ENCODE measurements around the gene FBXL22. TPM values are rescaled to one million over a fixed set of nuclear protein-coding genes. Genes with fewer than 3 reads are reported as not detected.
"Not testable (repeated sequence)": the region's sequence is repeated elsewhere in the genome, so short reads cannot be mapped to it uniquely, and the experiment has no call there.

FBXL22 gene
- total RNA-seq, 1 donor from 2014 or later: 0.63 TPM

DNA sequence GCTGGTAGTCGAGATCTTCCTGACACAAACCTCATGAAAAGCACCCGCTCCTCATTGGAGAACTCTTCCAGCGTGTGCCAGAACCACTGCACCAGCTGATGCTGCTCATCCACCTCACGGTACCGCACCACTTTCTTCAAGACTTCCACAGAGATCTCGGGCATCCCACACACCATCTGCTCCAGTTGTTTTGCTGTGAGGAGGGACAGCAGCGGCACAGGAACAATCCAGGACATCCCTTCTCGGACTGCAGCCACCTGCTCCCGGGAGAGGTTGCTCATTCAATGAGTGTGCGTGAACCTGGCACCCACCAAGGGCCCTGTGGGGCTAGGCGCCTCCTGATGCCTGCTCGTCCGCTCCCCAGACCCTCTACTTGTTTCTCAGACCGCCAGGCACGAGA lies 15.1 kb downstream of the FBXL22 start:
- TF ChIP-seq, protein P1, sequence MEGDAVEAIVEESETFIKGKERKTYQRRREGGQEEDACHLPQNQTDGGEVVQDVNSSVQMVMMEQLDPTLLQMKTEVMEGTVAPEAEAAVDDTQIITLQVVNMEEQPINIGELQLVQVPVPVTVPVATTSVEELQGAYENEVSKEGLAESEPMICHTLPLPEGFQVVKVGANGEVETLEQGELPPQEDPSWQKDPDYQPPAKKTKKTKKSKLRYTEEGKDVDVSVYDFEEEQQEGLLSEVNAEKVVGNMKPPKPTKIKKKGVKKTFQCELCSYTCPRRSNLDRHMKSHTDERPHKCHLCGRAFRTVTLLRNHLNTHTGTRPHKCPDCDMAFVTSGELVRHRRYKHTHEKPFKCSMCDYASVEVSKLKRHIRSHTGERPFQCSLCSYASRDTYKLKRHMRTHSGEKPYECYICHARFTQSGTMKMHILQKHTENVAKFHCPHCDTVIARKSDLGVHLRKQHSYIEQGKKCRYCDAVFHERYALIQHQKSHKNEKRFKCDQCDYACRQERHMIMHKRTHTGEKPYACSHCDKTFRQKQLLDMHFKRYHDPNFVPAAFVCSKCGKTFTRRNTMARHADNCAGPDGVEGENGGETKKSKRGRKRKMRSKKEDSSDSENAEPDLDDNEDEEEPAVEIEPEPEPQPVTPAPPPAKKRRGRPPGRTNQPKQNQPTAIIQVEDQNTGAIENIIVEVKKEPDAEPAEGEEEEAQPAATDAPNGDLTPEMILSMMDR (IDR thresholded peaks at IDR 0.05; ENCODE audit: unreplicated experiment): no peak
- Mint-ChIP-seq H3K27me3 (ENCODE audit: low read depth) (peaks cover 55% of the 10 kb centered on the region), H3K4me3 (no peak overlapping the region), H3K27ac (no peak overlapping the region), H3K9me3 (no peaks in the 10 kb centered on the region), H3K36me3 (peaks cover 49% of the 10 kb centered on the region), H3K4me1 (peaks cover 12% of the 10 kb centered on the region)
- DNase-seq (ENCODE audit: low spot score in 2 of 2, unreplicated experiment in 2 of 2): no peak

DNA sequence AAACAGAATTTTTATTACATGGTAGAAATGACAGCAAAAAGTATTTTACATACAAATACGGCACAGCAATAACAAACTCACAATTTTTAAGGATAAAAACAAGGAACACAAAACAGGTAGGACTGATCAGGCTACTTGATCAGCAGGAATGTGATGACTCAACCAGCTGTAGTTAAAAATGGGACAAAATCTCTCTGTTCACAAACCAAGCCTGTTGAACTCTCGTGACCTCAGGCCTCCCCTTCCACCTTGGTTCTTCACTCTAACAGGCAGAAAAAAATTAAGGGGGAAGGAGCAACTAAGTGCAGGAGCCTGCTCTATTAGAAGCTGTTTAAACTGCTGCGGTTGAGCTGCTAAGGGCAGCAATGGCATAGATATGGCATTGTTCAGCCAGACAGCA lies 18.7 kb downstream of the FBXL22 start:
- TF ChIP-seq, protein P1 (IDR thresholded peaks at IDR 0.05; ENCODE audit: unreplicated experiment): no peak
- Mint-ChIP-seq H3K27ac (peak overlapping the region; percentile 21), H3K9me3 (peaks cover 3% of the 10 kb centered on the region), H3K4me3 (no peak overlapping the region), H3K4me1 (peaks cover 3% of the 10 kb centered on the region), H3K36me3 (peaks cover 51% of the 10 kb centered on the region), H3K27me3 (ENCODE audit: low read depth) (peaks cover 39% of the 10 kb centered on the region)
- DNase-seq (ENCODE audit: low spot score in 2 of 2, unreplicated experiment in 2 of 2): no peak

DNA sequence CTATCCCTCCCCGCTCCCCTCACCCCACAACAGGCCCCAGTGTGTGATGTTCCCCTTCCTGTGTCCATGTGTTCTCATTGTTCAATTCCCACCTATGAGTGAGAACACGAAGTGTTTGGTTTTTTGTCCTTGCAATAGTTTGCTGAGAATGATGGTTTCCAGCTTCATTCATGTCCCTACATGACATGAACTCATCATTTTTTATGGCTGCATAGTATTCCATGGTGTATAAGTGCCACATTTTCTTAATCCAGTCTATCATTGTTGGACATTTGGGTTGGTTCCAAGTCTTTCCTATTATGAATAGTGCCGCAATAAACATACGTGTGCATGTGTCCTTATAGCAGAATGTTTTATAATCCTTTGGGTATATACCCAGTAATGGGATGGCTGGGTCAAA lies 20.0 kb downstream of the FBXL22 start:
- not testable (repeated sequence) for DNase-seq (ENCODE audit: low spot score in 2 of 2, unreplicated experiment in 2 of 2); H3K4me1 Mint-ChIP-seq; H3K4me3 Mint-ChIP-seq; H3K27ac Mint-ChIP-seq
- Mint-ChIP-seq H3K9me3 (peaks cover 11% of the 10 kb centered on the region), H3K27me3 (ENCODE audit: low read depth) (peaks cover 30% of the 10 kb centered on the region), H3K36me3 (peaks cover 51% of the 10 kb centered on the region)

DNA sequence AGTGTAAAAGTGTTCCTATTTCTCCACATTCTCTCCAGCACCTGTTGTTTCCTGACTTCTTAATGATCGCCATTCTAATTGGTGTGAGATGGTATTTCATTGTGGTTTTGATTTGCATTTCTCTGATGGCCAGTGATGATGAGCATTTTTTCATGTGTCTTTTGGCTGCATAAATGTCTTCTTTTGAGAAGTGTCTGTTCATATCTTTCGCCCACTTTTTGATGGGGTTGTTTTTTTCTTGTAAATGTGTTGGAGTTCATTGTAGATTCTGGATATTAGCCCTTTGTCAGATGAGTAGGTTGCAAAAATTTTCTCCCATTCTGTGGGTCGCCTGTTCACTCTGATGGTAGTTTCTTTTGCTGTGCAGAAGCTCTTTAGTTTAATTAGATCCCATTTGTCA lies 20.4 kb downstream of the FBXL22 start:
- H3K27ac Mint-ChIP-seq: not testable (repeated sequence)
- H3K36me3 Mint-ChIP-seq: peaks cover 51% of the 10 kb centered on the region

DNA sequence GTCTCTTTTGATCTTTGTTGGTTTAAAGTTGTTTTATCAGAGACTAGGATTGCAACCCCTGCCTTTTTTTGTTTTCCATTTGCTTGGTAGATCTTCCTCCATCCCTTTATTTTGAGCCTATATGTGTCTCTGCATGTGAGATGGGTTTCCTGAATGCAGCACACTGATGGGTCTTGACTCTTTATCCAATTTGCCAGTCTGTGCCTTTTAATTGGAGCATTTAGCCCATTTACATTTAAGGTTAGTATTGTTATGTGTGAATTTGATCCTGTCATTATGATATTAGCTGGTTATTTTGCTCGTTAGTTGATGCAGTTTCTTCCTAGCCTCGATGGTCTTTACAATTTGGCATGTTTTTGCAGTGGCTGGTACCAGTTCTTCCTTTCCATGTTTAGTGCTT lies 23.6 kb downstream of the FBXL22 start:
- not testable (repeated sequence) for H3K4me1 Mint-ChIP-seq; H3K27me3 Mint-ChIP-seq (ENCODE audit: low read depth); DNase-seq (ENCODE audit: low spot score in 2 of 2, unreplicated experiment in 2 of 2); H3K4me3 Mint-ChIP-seq; H3K27ac Mint-ChIP-seq
- Mint-ChIP-seq H3K36me3 (peaks cover 61% of the 10 kb centered on the region), H3K9me3 (peaks cover 11% of the 10 kb centered on the region)

More for the DNA sequence above, 20.4 kb downstream of the FBXL22 start:
- peaks cover 11% of the 10 kb centered on the region for H3K9me3 Mint-ChIP-seq
- not testable (repeated sequence) for DNase-seq (ENCODE audit: low spot score in 2 of 2, unreplicated experiment in 2 of 2); H3K4me1 Mint-ChIP-seq; H3K4me3 Mint-ChIP-seq
- peaks cover 25% of the 10 kb centered on the region for H3K27me3 Mint-ChIP-seq (ENCODE audit: low read depth)

DNA sequence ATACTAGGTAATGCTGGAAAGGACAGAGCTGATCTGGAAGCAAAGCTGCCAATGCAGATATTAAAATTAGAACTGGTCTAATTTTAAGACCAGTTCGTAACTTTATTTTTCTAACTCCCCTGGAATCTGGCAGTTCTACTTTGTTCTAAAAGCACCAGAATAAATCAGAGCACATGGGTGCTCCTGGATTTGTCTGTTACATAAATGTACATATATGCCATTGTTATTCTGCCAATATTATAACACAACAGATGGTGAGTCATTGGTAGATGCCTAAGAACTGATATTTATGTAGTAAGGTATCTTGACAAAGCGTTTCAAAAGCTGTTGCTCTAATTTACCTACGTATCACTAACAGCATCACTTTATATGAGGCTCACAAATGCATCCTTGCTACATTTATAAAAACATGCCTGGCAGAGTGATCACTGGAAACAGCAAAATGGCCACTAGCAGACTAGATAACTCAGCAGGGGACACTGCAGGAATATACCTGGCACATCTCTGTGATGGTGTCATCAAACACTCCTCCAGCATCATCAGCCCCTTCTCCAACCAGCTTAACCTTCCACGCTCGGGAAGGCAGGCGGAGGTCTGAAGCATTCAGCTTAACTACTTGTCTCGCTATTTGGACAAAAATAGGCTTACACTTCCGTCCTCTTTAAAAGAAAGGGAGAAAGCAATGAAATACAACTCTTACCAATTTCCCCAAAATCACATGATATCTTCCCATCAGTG lies 26.2 kb downstream of the FBXL22 start:
- TF ChIP-seq, protein P1 (IDR thresholded peaks at IDR 0.05; ENCODE audit: unreplicated experiment): no peak
- H3K27ac Mint-ChIP-seq: no peak overlapping the region
- peaks cover 11% of the 10 kb centered on the region for H3K9me3 Mint-ChIP-seq
- DNase-seq (ENCODE audit: low spot score in 2 of 2, unreplicated experiment in 2 of 2): no peak
- H3K4me1 Mint-ChIP-seq: no peaks in the 10 kb centered on the region
- H3K36me3 Mint-ChIP-seq: peaks cover 56% of the 10 kb centered on the region
- no peak overlapping the region for H3K4me3 Mint-ChIP-seq
- no peaks in the 10 kb centered on the region for H3K27me3 Mint-ChIP-seq (ENCODE audit: low read depth)

DNA sequence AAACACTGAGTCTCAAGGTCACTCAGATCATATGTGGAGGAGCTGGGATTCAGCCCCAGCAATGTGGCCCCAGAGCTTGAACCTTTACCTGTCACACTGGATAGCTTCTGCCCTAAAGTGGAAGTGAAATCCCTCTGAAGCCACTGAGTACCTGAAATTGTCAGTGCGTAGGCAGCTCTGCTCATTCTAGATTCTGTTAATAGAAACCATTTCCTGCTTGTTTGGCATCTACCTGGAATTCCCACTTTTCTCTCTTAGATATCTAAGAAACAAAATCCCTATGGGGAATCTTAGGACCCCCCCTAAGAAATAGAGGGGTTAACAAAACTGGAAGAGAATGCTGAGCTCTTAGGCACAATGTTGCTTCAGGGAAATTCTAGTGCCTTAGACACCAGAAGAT lies 29.8 kb downstream of the FBXL22 start:
- H3K4me1 Mint-ChIP-seq: no peaks in the 10 kb centered on the region
- no peaks in the 10 kb centered on the region for H3K9me3 Mint-ChIP-seq
- H3K36me3 Mint-ChIP-seq: peaks cover 54% of the 10 kb centered on the region
- H3K4me3 Mint-ChIP-seq: no peak overlapping the region
- TF ChIP-seq, protein P1 (IDR thresholded peaks at IDR 0.05; ENCODE audit: unreplicated experiment): no peak
- no peaks in the 10 kb centered on the region for H3K27me3 Mint-ChIP-seq (ENCODE audit: low read depth)
- H3K27ac Mint-ChIP-seq: no peak overlapping the region
- no peak for DNase-seq (ENCODE audit: low spot score in 2 of 2, unreplicated experiment in 2 of 2)

Data from mesothelial cell of epicardium (in vitro differentiated cells).